ENCODE data around the gene ALDH5A1.

The ALDH5A1 gene

GRCh38 chr6:24545691-24546090, 50.9 kb downstream of the ALDH5A1 start:
- Histone ChIP-seq H3K36me3 (ENCODE audit: control insufficient read depth in 2 of 2, insufficient read depth in 2 of 2, low read length in 2 of 2) (no peaks in the 10 kb centered on the region), H3K4me1 (ENCODE audit: control insufficient read depth, insufficient read depth, low read length) (no peaks in the 10 kb centered on the region), H3K4me3 (ENCODE audit: low read length in 2 of 2) (no peak overlapping the region), H3K27ac (ENCODE audit: low read length) (no peak overlapping the region), H3K9ac (ENCODE audit: low read length in 2 of 2) (no peak overlapping the region), H3K9me3 (ENCODE audit: control insufficient read depth in 2 of 2, low read length in 2 of 2) (no peaks in the 10 kb centered on the region), H3K27me3 (ENCODE audit: control insufficient read depth in 1 of 2, insufficient read depth in 2 of 2, low read length in 2 of 2) (peaks cover 3 to 6% of the 10 kb centered on the region in 2 donors)

GRCh38 chr6:24546439-24546838, 51.7 kb downstream of the ALDH5A1 start:
- peaks cover 3 to 6% of the 10 kb centered on the region in 2 donors for H3K27me3 ChIP-seq (ENCODE audit: control insufficient read depth in 1 of 2, insufficient read depth in 2 of 2, low read length in 2 of 2)
- H3K27ac ChIP-seq (ENCODE audit: low read length), result no peak overlapping the region
- no peak overlapping the region for H3K4me3 ChIP-seq (ENCODE audit: low read length in 2 of 2)
- H3K4me1 ChIP-seq (ENCODE audit: control insufficient read depth, insufficient read depth, low read length), result no peaks in the 10 kb centered on the region
- no peaks in the 10 kb centered on the region for H3K9me3 ChIP-seq (ENCODE audit: control insufficient read depth in 2 of 2, low read length in 2 of 2)
- no peaks in the 10 kb centered on the region for H3K36me3 ChIP-seq (ENCODE audit: control insufficient read depth in 2 of 2, insufficient read depth in 2 of 2, low read length in 2 of 2)
- no peak overlapping the region for H3K9ac ChIP-seq (ENCODE audit: low read length in 2 of 2)

GRCh38 chr6:24547243-24547642, 52.5 kb downstream of the ALDH5A1 start:
- no peak overlapping the region for H3K27ac ChIP-seq (ENCODE audit: low read length)

GRCh38 chr6:24549158-24549557, 54.4 kb downstream of the ALDH5A1 start:
- H3K27me3 ChIP-seq (ENCODE audit: control insufficient read depth in 1 of 2, insufficient read depth in 2 of 2, low read length in 2 of 2), result peaks cover 3 to 6% of the 10 kb centered on the region in 2 donors
- no peaks in the 10 kb centered on the region for H3K4me1 ChIP-seq (ENCODE audit: control insufficient read depth, insufficient read depth, low read length)
- H3K9ac ChIP-seq (ENCODE audit: low read length in 2 of 2), result no peak overlapping the region
- no peak overlapping the region for H3K4me3 ChIP-seq (ENCODE audit: low read length in 2 of 2)
- no peaks in the 10 kb centered on the region for H3K36me3 ChIP-seq (ENCODE audit: control insufficient read depth in 2 of 2, insufficient read depth in 2 of 2, low read length in 2 of 2)
- H3K27ac ChIP-seq (ENCODE audit: low read length), result no peak overlapping the region
- H3K9me3 ChIP-seq (ENCODE audit: control insufficient read depth in 2 of 2, low read length in 2 of 2), result no peaks in the 10 kb centered on the region

More at GRCh38 chr6:24547243-24547642, 52.5 kb downstream of the ALDH5A1 start:
- Histone ChIP-seq H3K4me1 (ENCODE audit: control insufficient read depth, insufficient read depth, low read length) (no peaks in the 10 kb centered on the region), H3K4me3 (ENCODE audit: low read length in 2 of 2) (no peak overlapping the region), H3K27me3 (ENCODE audit: control insufficient read depth in 1 of 2, insufficient read depth in 2 of 2, low read length in 2 of 2) (peaks cover 3 to 6% of the 10 kb centered on the region in 2 donors), H3K36me3 (ENCODE audit: control insufficient read depth in 2 of 2, insufficient read depth in 2 of 2, low read length in 2 of 2) (no peaks in the 10 kb centered on the region), H3K9me3 (ENCODE audit: control insufficient read depth in 2 of 2, low read length in 2 of 2) (no peaks in the 10 kb centered on the region), H3K9ac (ENCODE audit: low read length in 2 of 2) (no peak overlapping the region)

GRCh38 chr6:24549674-24550353, 55.0 kb downstream of the ALDH5A1 start:
- Histone ChIP-seq H3K9ac (ENCODE audit: low read length in 2 of 2) (no peak overlapping the region), H3K4me3 (ENCODE audit: low read length in 2 of 2) (no peak overlapping the region), H3K36me3 (ENCODE audit: control insufficient read depth in 2 of 2, insufficient read depth in 2 of 2, low read length in 2 of 2) (no peaks in the 10 kb centered on the region), H3K27me3 (ENCODE audit: control insufficient read depth in 1 of 2, insufficient read depth in 2 of 2, low read length in 2 of 2) (peaks cover 3 to 6% of the 10 kb centered on the region in 2 donors), H3K4me1 (ENCODE audit: control insufficient read depth, insufficient read depth, low read length) (no peaks in the 10 kb centered on the region), H3K9me3 (ENCODE audit: control insufficient read depth in 2 of 2, low read length in 2 of 2) (no peaks in the 10 kb centered on the region), H3K27ac (ENCODE audit: low read length) (no peak overlapping the region)

- no peaks in the 10 kb centered on the region for H3K36me3 ChIP-seq (ENCODE audit: control insufficient read depth in 2 of 2, insufficient read depth in 2 of 2, low read length in 2 of 2)
- H3K4me1 ChIP-seq (ENCODE audit: control insufficient read depth, insufficient read depth, low read length), result no peaks in the 10 kb centered on the region
- no peaks in the 10 kb centered on the region for H3K9me3 ChIP-seq (ENCODE audit: control insufficient read depth in 2 of 2, low read length in 2 of 2)
- no peak overlapping the region for H3K4me3 ChIP-seq (ENCODE audit: low read length in 2 of 2)
- peaks cover 3 to 6% of the 10 kb centered on the region in 2 donors for H3K27me3 ChIP-seq (ENCODE audit: control insufficient read depth in 1 of 2, insufficient read depth in 2 of 2, low read length in 2 of 2)
- no peak overlapping the region for H3K9ac ChIP-seq (ENCODE audit: low read length in 2 of 2)
- H3K27ac ChIP-seq (ENCODE audit: low read length), result no peak overlapping the region
These were observed 56.4 kb downstream of the ALDH5A1 start for GRCh38 chr6:24551139-24551538.

GRCh38 chr6:24554474-24554873, 59.7 kb downstream of the ALDH5A1 start:
- H3K4me1 ChIP-seq (ENCODE audit: control insufficient read depth, insufficient read depth, low read length), result no peaks in the 10 kb centered on the region
- no peak overlapping the region for H3K27ac ChIP-seq (ENCODE audit: low read length)
- no peak overlapping the region for H3K4me3 ChIP-seq (ENCODE audit: low read length in 2 of 2)
- H3K36me3 ChIP-seq (ENCODE audit: control insufficient read depth in 2 of 2, insufficient read depth in 2 of 2, low read length in 2 of 2), result no peaks in the 10 kb centered on the region
- no peaks in the 10 kb centered on the region for H3K27me3 ChIP-seq (ENCODE audit: control insufficient read depth in 1 of 2, insufficient read depth in 2 of 2, low read length in 2 of 2)
- no peaks in the 10 kb centered on the region for H3K9me3 ChIP-seq (ENCODE audit: control insufficient read depth in 2 of 2, low read length in 2 of 2)
- H3K9ac ChIP-seq (ENCODE audit: low read length in 2 of 2), result no peak overlapping the region

GRCh38 chr6:24558516-24558915, 63.7 kb downstream of the ALDH5A1 start:
- H3K9me3 ChIP-seq (ENCODE audit: control insufficient read depth in 2 of 2, low read length in 2 of 2), result no peaks in the 10 kb centered on the region
- no peaks in the 10 kb centered on the region for H3K36me3 ChIP-seq (ENCODE audit: control insufficient read depth in 2 of 2, insufficient read depth in 2 of 2, low read length in 2 of 2)
- H3K4me3 ChIP-seq (ENCODE audit: low read length in 2 of 2), result no peak overlapping the region
- no peak overlapping the region for H3K27ac ChIP-seq (ENCODE audit: low read length)
- no peak overlapping the region for H3K9ac ChIP-seq (ENCODE audit: low read length in 2 of 2)
- no peaks in the 10 kb centered on the region for H3K4me1 ChIP-seq (ENCODE audit: control insufficient read depth, insufficient read depth, low read length)
- no peaks in the 10 kb centered on the region for H3K27me3 ChIP-seq (ENCODE audit: control insufficient read depth in 1 of 2, insufficient read depth in 2 of 2, low read length in 2 of 2)

GRCh38 chr6:24564081-24564480, 69.3 kb downstream of the ALDH5A1 start:
- Histone ChIP-seq H3K27me3 (ENCODE audit: control insufficient read depth in 1 of 2, insufficient read depth in 2 of 2, low read length in 2 of 2) (peaks cover 0 to 2% of the 10 kb centered on the region in 2 donors), H3K4me3 (ENCODE audit: low read length in 2 of 2) (no peak overlapping the region), H3K36me3 (ENCODE audit: control insufficient read depth in 2 of 2, insufficient read depth in 2 of 2, low read length in 2 of 2) (no peaks in the 10 kb centered on the region), H3K27ac (ENCODE audit: low read length) (no peak overlapping the region), H3K4me1 (ENCODE audit: control insufficient read depth, insufficient read depth, low read length) (no peaks in the 10 kb centered on the region), H3K9ac (ENCODE audit: low read length in 2 of 2) (no peak overlapping the region), H3K9me3 (ENCODE audit: control insufficient read depth in 2 of 2, low read length in 2 of 2) (no peaks in the 10 kb centered on the region)

GRCh38 chr6:24565196-24565595, 70.4 kb downstream of the ALDH5A1 start:
- Histone ChIP-seq H3K27me3 (ENCODE audit: control insufficient read depth in 1 of 2, insufficient read depth in 2 of 2, low read length in 2 of 2) (peaks cover 0 to 2% of the 10 kb centered on the region in 2 donors), H3K36me3 (ENCODE audit: control insufficient read depth in 2 of 2, insufficient read depth in 2 of 2, low read length in 2 of 2) (no peaks in the 10 kb centered on the region), H3K9ac (ENCODE audit: low read length in 2 of 2) (no peak overlapping the region), H3K9me3 (ENCODE audit: control insufficient read depth in 2 of 2, low read length in 2 of 2) (no peaks in the 10 kb centered on the region), H3K27ac (ENCODE audit: low read length) (no peak overlapping the region), H3K4me3 (ENCODE audit: low read length in 2 of 2) (no peak overlapping the region), H3K4me1 (ENCODE audit: control insufficient read depth, insufficient read depth, low read length) (no peaks in the 10 kb centered on the region)

GRCh38 chr6:24566020-24566767, 71.4 kb downstream of the ALDH5A1 start:
- H3K27ac ChIP-seq (ENCODE audit: low read length), result no peak overlapping the region

More at GRCh38 chr6:24566020-24566767, 71.4 kb downstream of the ALDH5A1 start:
- no peaks in the 10 kb centered on the region for H3K4me1 ChIP-seq (ENCODE audit: control insufficient read depth, insufficient read depth, low read length)
- H3K36me3 ChIP-seq (ENCODE audit: control insufficient read depth in 2 of 2, insufficient read depth in 2 of 2, low read length in 2 of 2), result no peaks in the 10 kb centered on the region
- peaks cover 0 to 2% of the 10 kb centered on the region in 2 donors for H3K27me3 ChIP-seq (ENCODE audit: control insufficient read depth in 1 of 2, insufficient read depth in 2 of 2, low read length in 2 of 2)
- no peak overlapping the region for H3K4me3 ChIP-seq (ENCODE audit: low read length in 2 of 2)
- H3K9me3 ChIP-seq (ENCODE audit: control insufficient read depth in 2 of 2, low read length in 2 of 2), result no peaks in the 10 kb centered on the region
- H3K9ac ChIP-seq (ENCODE audit: low read length in 2 of 2), result no peak overlapping the region
